ENCODE results near the gene OOSP4A.

DNA sequence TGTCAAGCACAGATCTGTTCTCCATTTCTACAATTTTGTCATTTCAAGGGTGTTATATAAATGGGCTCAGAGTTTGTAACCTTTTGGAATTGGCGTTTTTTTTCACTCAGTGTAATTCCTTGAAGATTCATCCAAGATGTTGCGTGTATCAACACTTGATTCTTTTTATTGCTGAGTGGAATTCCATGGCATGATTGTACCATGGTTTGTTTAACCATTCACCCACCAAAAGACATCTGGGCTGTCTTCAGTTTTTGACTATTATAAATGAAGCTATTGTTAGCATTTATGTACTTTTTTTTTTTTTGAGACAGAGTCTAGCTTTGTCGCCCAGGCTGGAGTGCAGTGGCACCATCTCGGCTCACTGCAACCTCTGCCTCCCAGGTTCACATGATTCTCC, 22.7 kb upstream of the OOSP4A start:
- TF ChIP-seq FOSL2 (IDR thresholded peaks at IDR 0.05; ENCODE audit: borderline replicate concordance, low read depth) (no peak), EZH2phosphoT487 (IDR thresholded peaks at IDR 0.05; ENCODE audit: borderline replicate concordance, low read depth) (no peak), ELF1 (IDR thresholded peaks at IDR 0.05) (no peak), MXI1 (IDR thresholded peaks at IDR 0.05; ENCODE audit: low read depth, low read length) (no peak), RFX5 (IDR thresholded peaks at IDR 0.05; ENCODE audit: low read length) (no peak), SMC3 (IDR thresholded peaks at IDR 0.05; ENCODE audit: low read depth, low read length) (no peak), IRF3 (IDR thresholded peaks at IDR 0.05; ENCODE audit: low read depth, low read length) (no peak), NRF1 (IDR thresholded peaks at IDR 0.05; ENCODE audit: low read depth, low read length) (no peak)
- TF ChIP-seq, protein P1, sequence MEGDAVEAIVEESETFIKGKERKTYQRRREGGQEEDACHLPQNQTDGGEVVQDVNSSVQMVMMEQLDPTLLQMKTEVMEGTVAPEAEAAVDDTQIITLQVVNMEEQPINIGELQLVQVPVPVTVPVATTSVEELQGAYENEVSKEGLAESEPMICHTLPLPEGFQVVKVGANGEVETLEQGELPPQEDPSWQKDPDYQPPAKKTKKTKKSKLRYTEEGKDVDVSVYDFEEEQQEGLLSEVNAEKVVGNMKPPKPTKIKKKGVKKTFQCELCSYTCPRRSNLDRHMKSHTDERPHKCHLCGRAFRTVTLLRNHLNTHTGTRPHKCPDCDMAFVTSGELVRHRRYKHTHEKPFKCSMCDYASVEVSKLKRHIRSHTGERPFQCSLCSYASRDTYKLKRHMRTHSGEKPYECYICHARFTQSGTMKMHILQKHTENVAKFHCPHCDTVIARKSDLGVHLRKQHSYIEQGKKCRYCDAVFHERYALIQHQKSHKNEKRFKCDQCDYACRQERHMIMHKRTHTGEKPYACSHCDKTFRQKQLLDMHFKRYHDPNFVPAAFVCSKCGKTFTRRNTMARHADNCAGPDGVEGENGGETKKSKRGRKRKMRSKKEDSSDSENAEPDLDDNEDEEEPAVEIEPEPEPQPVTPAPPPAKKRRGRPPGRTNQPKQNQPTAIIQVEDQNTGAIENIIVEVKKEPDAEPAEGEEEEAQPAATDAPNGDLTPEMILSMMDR (IDR thresholded peaks at IDR 0.05), result no peak
- TF ChIP-seq, protein P2, sequence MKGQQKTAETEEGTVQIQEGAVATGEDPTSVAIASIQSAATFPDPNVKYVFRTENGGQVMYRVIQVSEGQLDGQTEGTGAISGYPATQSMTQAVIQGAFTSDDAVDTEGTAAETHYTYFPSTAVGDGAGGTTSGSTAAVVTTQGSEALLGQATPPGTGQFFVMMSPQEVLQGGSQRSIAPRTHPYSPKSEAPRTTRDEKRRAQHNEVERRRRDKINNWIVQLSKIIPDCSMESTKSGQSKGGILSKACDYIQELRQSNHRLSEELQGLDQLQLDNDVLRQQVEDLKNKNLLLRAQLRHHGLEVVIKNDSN (IDR thresholded peaks at IDR 0.05; ENCODE audit: borderline replicate concordance, low read depth), result no peak

All from SK-N-SH (cell line).